H9 (cell line): ENCODE results near the gene HCN2. TPM values are rescaled to one million over a fixed set of nuclear protein-coding genes. Genes with fewer than 3 reads are reported as not detected.
"Not testable (repeated sequence)": the region's sequence is repeated elsewhere in the genome, so short reads cannot be mapped to it uniquely, and the experiment has no call there.

Source experiments
- DNase-seq: peaks from one replicate; pipeline ENCODE4 v3.0.0-alpha.2; 2017
- H2AFZ ChIP-seq: one replicate; pipeline ENCODE4 v1.6.1; 2013; ENCODE audit warnings: mild to moderate bottlenecking, low read length, control low read depth, moderate library complexity
- H2AK5ac ChIP-seq: 2 replicates; pipeline ENCODE4 v1.6.1; 2013; ENCODE audit warnings: low read length, control low read depth, mixed read lengths; ENCODE audit not compliant: insufficient read length
- H2BK120ac ChIP-seq: one replicate; pipeline ENCODE4 v1.6.1; 2013; ENCODE audit warnings: low read depth, mild to moderate bottlenecking, low read length, control low read depth, inconsistent platforms; ENCODE audit not compliant: poor library complexity, severe bottlenecking
- H2BK12ac ChIP-seq: 2 replicates; pipeline ENCODE4 v1.6.1; 2013; ENCODE audit warnings: low read length, control low read depth, mixed read lengths, low read depth; ENCODE audit not compliant: insufficient read length
- H2BK15ac ChIP-seq: 2 replicates; pipeline ENCODE4 v1.6.1; 2013; ENCODE audit warnings: low read depth, low read length, control low read depth
- H2BK20ac ChIP-seq: one replicate; pipeline ENCODE4 v1.6.1; 2013; ENCODE audit warnings: low read depth, mild to moderate bottlenecking, low read length, control low read depth, inconsistent platforms; ENCODE audit not compliant: poor library complexity, severe bottlenecking
- H2BK5ac ChIP-seq: 2 replicates; pipeline ENCODE4 v1.6.1; 2013; ENCODE audit warnings: low read length, control low read depth, mixed read lengths; ENCODE audit not compliant: insufficient read length
- H3K14ac ChIP-seq: 2 replicates; pipeline ENCODE4 v1.6.1; 2013; ENCODE audit warnings: low read length, control low read depth; ENCODE audit not compliant: insufficient read depth
- H3K18ac ChIP-seq: 2 replicates; pipeline ENCODE4 v1.6.1; 2013; ENCODE audit warnings: low read depth, mild to moderate bottlenecking, mixed read lengths, low read length, control low read depth; ENCODE audit not compliant: insufficient read length
- H3K23ac ChIP-seq: 2 replicates; pipeline ENCODE4 v1.6.1; 2013; ENCODE audit warnings: low read length, control low read depth, mixed read lengths, low read depth; ENCODE audit not compliant: insufficient read length
- H3K23me2 ChIP-seq: 2 replicates; pipeline ENCODE4 v1.6.1; 2013; ENCODE audit warnings: low read depth, mild to moderate bottlenecking, mixed read lengths, low read length, control low read depth; ENCODE audit not compliant: insufficient read length, poor library complexity, severe bottlenecking
- H3K27ac ChIP-seq: 2 replicates; pipeline ENCODE4 v1.5.1; 2013; ENCODE audit warnings: low read length, control low read depth, mixed read lengths, low read depth; ENCODE audit not compliant: insufficient read length
- H3K27me3 ChIP-seq: 2 replicates; pipeline ENCODE4 v1.6.1; 2013; ENCODE audit warnings: low read length, control low read depth, inconsistent platforms; ENCODE audit not compliant: insufficient read depth
- H3K4ac ChIP-seq: 2 replicates; pipeline ENCODE4 v1.6.1; 2013; ENCODE audit warnings: low read depth, mild to moderate bottlenecking, control low read depth, inconsistent platforms, low read length, moderate library complexity
- H3K4me1 ChIP-seq: 2 replicates; pipeline ENCODE4 v1.6.1; 2013; ENCODE audit warnings: low read length, control low read depth, inconsistent platforms; ENCODE audit not compliant: insufficient read depth
- H3K4me2 ChIP-seq: 2 replicates; pipeline ENCODE4 v1.6.1; 2013; ENCODE audit warnings: low read length, control low read depth, mixed read lengths; ENCODE audit not compliant: insufficient read length, insufficient read depth
- H3K56ac ChIP-seq: 2 replicates; pipeline ENCODE4 v1.6.1; 2013; ENCODE audit warnings: low read depth, mild to moderate bottlenecking, mixed read lengths, low read length, control low read depth; ENCODE audit not compliant: insufficient read length
- H3K79me1 ChIP-seq: 2 replicates; pipeline ENCODE4 v1.6.1; 2013; ENCODE audit warnings: low read depth, mild to moderate bottlenecking, moderate library complexity, low read length, control low read depth, inconsistent platforms; ENCODE audit not compliant: insufficient read depth, poor library complexity, severe bottlenecking
- H3K79me2 ChIP-seq: 2 replicates; pipeline ENCODE4 v1.6.1; 2013; ENCODE audit warnings: low read length, control low read depth, inconsistent platforms; ENCODE audit not compliant: insufficient read depth
- H3K9ac ChIP-seq: 2 replicates; pipeline ENCODE4 v1.6.1; 2013; ENCODE audit warnings: low read length, control low read depth, mixed read lengths; ENCODE audit not compliant: insufficient read length; ENCODE audit errors: extremely low read depth
- H3K9me3 ChIP-seq: one replicate; pipeline ENCODE4 v1.6.1; 2013; ENCODE audit warnings: low read depth, low read length, inconsistent platforms; ENCODE audit not compliant: control insufficient read depth
- H3T11ph ChIP-seq: one replicate; pipeline ENCODE4 v1.6.1; 2013; ENCODE audit warnings: mild to moderate bottlenecking, low read length, control low read depth, inconsistent platforms
- H4K20me1 ChIP-seq: one replicate; pipeline ENCODE4 v1.6.1; 2013; ENCODE audit not compliant: control insufficient read depth, insufficient read length, insufficient read depth
- H4K5ac ChIP-seq: 2 replicates; pipeline ENCODE4 v1.6.1; 2013; ENCODE audit warnings: low read depth, mild to moderate bottlenecking, mixed read lengths, low read length, control low read depth; ENCODE audit not compliant: insufficient read length
- H4K8ac ChIP-seq: replicated peaks from 2 replicates; pipeline ENCODE4 v1.6.1; 2013; ENCODE audit warnings: low read length, control low read depth, mixed read lengths, low read depth; ENCODE audit not compliant: insufficient read length
- H4K91ac ChIP-seq: 2 replicates; pipeline ENCODE4 v1.6.1; 2013; ENCODE audit warnings: low read depth, mild to moderate bottlenecking, moderate library complexity, mixed read lengths, low read length, control low read depth; ENCODE audit not compliant: insufficient read length
- H3K27ac Mint-ChIP-seq, 3 experiments: 2 replicates in 2 of 3; 3 replicates in 1 of 3; pipeline ENCODE4 v1.8.0; 2020 to 2021; ENCODE audit warnings: mixed read lengths in 3 of 3, mild to moderate bottlenecking in 1 of 3, moderate library complexity in 1 of 3
- H3K27me3 Mint-ChIP-seq: 2 replicates; pipeline ENCODE4 v1.8.0; 2021; ENCODE audit warnings: low read depth, mild to moderate bottlenecking, moderate library complexity, mixed read lengths
- H3K36me3 Mint-ChIP-seq, 3 experiments: 2 replicates in 2 of 3; 3 replicates in 1 of 3; pipeline ENCODE4 v1.8.0; 2020 to 2021; ENCODE audit warnings: low read depth in 3 of 3, mixed read lengths in 3 of 3; ENCODE audit not compliant: insufficient read depth in 1 of 3
- H3K4me1 Mint-ChIP-seq, 2 experiments: 2 replicates each; pipeline ENCODE4 v1.8.0; 2020; ENCODE audit warnings: mixed read lengths in 2 of 2
- H3K4me3 Mint-ChIP-seq, 2 experiments: 2 replicates in 1 of 2; 3 replicates in 1 of 2; pipeline ENCODE4 v1.8.0; 2020 to 2021; ENCODE audit warnings: mild to moderate bottlenecking in 2 of 2, mixed read lengths in 2 of 2, moderate library complexity in 1 of 2
- H3K9me3 Mint-ChIP-seq, 2 experiments: 2 replicates in 1 of 2; 3 replicates in 1 of 2; pipeline ENCODE4 v1.8.0; 2020; ENCODE audit warnings: mild to moderate bottlenecking in 2 of 2, mixed read lengths in 2 of 2, moderate library complexity in 1 of 2
- CTCF ChIP-seq: fragments of 200-600 bp; sonication (generic); conservative IDR thresholded peaks from 3 replicates; pipeline ENCODE4 v1.8.0; 2021; ENCODE audit warnings: antibody characterized with exemption, mild to moderate bottlenecking
- WGBS: extraction: QIAGEN DNeasy Blood & Tissue Kit; methylation state at CpG from one replicate; pipeline ENCODE4 v1.1.7; 2013; ENCODE audit warnings: missing lambda C conversion rate, low lambda C conversion rate, mixed read lengths; ENCODE audit not compliant: insufficient read length; ENCODE audit errors: extremely low coverage; 5-methylcytosine and 5-hydroxymethylcytosine counted together
- total RNA-seq: library from RNA; stranded (reverse); gene quantifications from 2 replicates; pipeline ENCODE4 v1.2.1, GENCODE V29; 2021

HCN2 gene
- total RNA-seq, 1 experiment from 2014 or later: 3.7 TPM

GRCh38 chr19:620166-620862, 30.6 kb downstream of the HCN2 start:
- WGBS: no CpG with 5 or more reads among the region's 51 CpGs
- H2AK5ac ChIP-seq: no peak overlapping the region
- no peak overlapping the region for H3K4me3 Mint-ChIP-seq

GRCh38 chr19:621191-621590, 31.5 kb downstream of the HCN2 start:
- not testable (repeated sequence) for H2AK5ac ChIP-seq, H3T11ph ChIP-seq, H2BK20ac ChIP-seq, H3K27ac ChIP-seq, H3K4me1 Mint-ChIP-seq, H3K9me3 ChIP-seq, H3K18ac ChIP-seq, H3K4me2 ChIP-seq, H3K4me3 Mint-ChIP-seq, H3K27me3 Mint-ChIP-seq, H4K20me1 ChIP-seq, H3K23ac ChIP-seq, H2BK120ac ChIP-seq, H2BK5ac ChIP-seq, DNase-seq, H3K9ac ChIP-seq, H4K5ac ChIP-seq, H2BK15ac ChIP-seq, H3K27me3 ChIP-seq, H3K9me3 Mint-ChIP-seq, H4K91ac ChIP-seq, H3K4ac ChIP-seq, H2AFZ ChIP-seq, H4K8ac ChIP-seq, H3K79me1 ChIP-seq, H3K14ac ChIP-seq, H3K79me2 ChIP-seq, H3K27ac Mint-ChIP-seq, H2BK12ac ChIP-seq, H3K56ac ChIP-seq, H3K4me1 ChIP-seq, H3K23me2 ChIP-seq
- peaks cover 26 to 55% (median 42%) of the 10 kb centered on the region in 3 experiments; a peak in 6 of 7 replicates for H3K36me3 Mint-ChIP-seq
- WGBS: no CpG with 5 or more reads among the region's 48 CpGs

More at GRCh38 chr19:620166-620862, 30.6 kb downstream of the HCN2 start:
- Histone ChIP-seq H3K23me2 (no peaks in the 10 kb centered on the region), H3K14ac (no peak overlapping the region), H3K4ac (no peak overlapping the region), H2AFZ (no peak overlapping the region), H3K23ac (no peak overlapping the region), H3K79me2 (no peaks in the 10 kb centered on the region), H2BK12ac (no peak overlapping the region), H3T11ph (no peak overlapping the region), H3K79me1 (no peaks in the 10 kb centered on the region), H3K9me3 (no peaks in the 10 kb centered on the region), H3K18ac (no peak overlapping the region), H3K27me3 (no peaks in the 10 kb centered on the region), H3K4me2 (no peak overlapping the region), H2BK20ac (no peak overlapping the region), H4K8ac (no peak overlapping the region), H4K5ac (no peak overlapping the region), H3K56ac (no peak overlapping the region), H3K27ac (no peak overlapping the region), H2BK120ac (no peak overlapping the region), H3K4me1 (no peaks in the 10 kb centered on the region), H2BK15ac (no peak overlapping the region), H2BK5ac (no peak overlapping the region), H3K9ac (no peak overlapping the region), H4K20me1 (no peaks in the 10 kb centered on the region), H4K91ac (no peak overlapping the region)
- Mint-ChIP-seq H3K27ac (no peak overlapping the region), H3K4me1 (no peaks in the 10 kb centered on the region), H3K36me3 (peaks cover 24 to 55% (median 41%) of the 10 kb centered on the region in 3 experiments), H3K27me3 (no peaks in the 10 kb centered on the region), H3K9me3 (no peaks in the 10 kb centered on the region)
- DNase-seq: no peak
- no peak for TF ChIP-seq CTCF
